IMR-90 (cell line): ENCODE measurements around the gene NKAIN1.
"Not testable (repeated sequence)": the region's sequence is repeated elsewhere in the genome, so short reads cannot be mapped to it uniquely, and the experiment has no call there.

ENCODE experiments used
- CEBPB ChIP-seq: IDR thresholded peaks from 2 replicates; pipeline ENCODE4 v1.6.1; 2012; ENCODE audit warnings: low read depth, low read length, improper control_type of control experiment
- CTCF ChIP-seq: conservative IDR thresholded peaks from 2 replicates; pipeline ENCODE4 v1.5.1; 2012; ENCODE audit warnings: mild to moderate bottlenecking, low read depth, low read length, improper control_type of control experiment
- FOS ChIP-seq: fragments of 150-350 bp; IDR thresholded peaks from 2 replicates; pipeline ENCODE4 v1.6.1; 2016; ENCODE audit warnings: low read depth, low read length
- MAFK ChIP-seq: IDR thresholded peaks from 2 replicates; pipeline ENCODE4 v1.6.1; 2012; ENCODE audit warnings: low read depth, low read length, improper control_type of control experiment
- POLR2A ChIP-seq: IDR thresholded peaks from 2 replicates; pipeline ENCODE4 v1.6.1; 2012; ENCODE audit warnings: mild to moderate bottlenecking, low read depth, low read length
- RAD21 ChIP-seq: IDR thresholded peaks from 2 replicates; pipeline ENCODE4 v1.6.1; 2012; ENCODE audit warnings: low read length, improper control_type of control experiment
- RCOR1 ChIP-seq: IDR thresholded peaks from 2 replicates; pipeline ENCODE4 v1.6.1; 2012; ENCODE audit warnings: mild to moderate bottlenecking, low read length, improper control_type of control experiment; ENCODE audit not compliant: insufficient replicate concordance

GRCh38 chr1:31176291-31176690 is 63.4 kb downstream of the NKAIN1 start:
- not testable (repeated sequence) for TF ChIP-seq CTCF, MAFK, POLR2A, RAD21, RCOR1, CEBPB, FOS
